Aorta (tissue), 5 donors: Measurements from ENCODE around the gene MAP3K3. TPM values are rescaled to one million over a fixed set of nuclear protein-coding genes. Genes with fewer than 3 reads are reported as not detected.
A peak's percentile ranks its signal among the peaks of the same experiment; 100 is the strongest.

Experiments
- ATAC-seq: fragments of 200-7000 bp; cut with Tn5 transposase; one replicate; pipeline ENCODE4 v1.9.1; 2022; ENCODE audit warnings: moderate library complexity; ENCODE audit not compliant: low FRiP score
- DNase-seq, 2 donors: peaks; one replicate each; pipeline ENCODE4 v3.0.0-alpha.2; 2020
- H3K27ac ChIP-seq, 2 donors: one replicate each; pipeline ENCODE4 v1.5.1; 2013; ENCODE audit warnings: low read length in 2 of 2, mild to moderate bottlenecking in 2 of 2, moderate library complexity in 2 of 2, control low read depth in 1 of 2, inconsistent platforms in 1 of 2, low read depth in 1 of 2
- H3K27me3 ChIP-seq, 2 donors: one replicate each; pipeline ENCODE4 v1.6.1; 2013; ENCODE audit warnings: control low read depth in 1 of 2, low read length in 1 of 2, mild to moderate bottlenecking in 1 of 2, moderate library complexity in 1 of 2; ENCODE audit not compliant: insufficient read depth in 2 of 2, control insufficient read depth in 1 of 2
- H3K36me3 ChIP-seq, 2 donors: one replicate each; pipeline ENCODE4 v1.6.1; 2013; ENCODE audit warnings: control low read depth in 1 of 2, low read length in 1 of 2, mild to moderate bottlenecking in 1 of 2; ENCODE audit not compliant: insufficient read depth in 2 of 2, control insufficient read depth in 1 of 2
- H3K4me1 ChIP-seq, 2 donors: one replicate each; pipeline ENCODE4 v1.6.1; 2013; ENCODE audit warnings: low read length in 2 of 2, control low read depth in 1 of 2, mild to moderate bottlenecking in 1 of 2, moderate library complexity in 1 of 2; ENCODE audit not compliant: insufficient read depth in 2 of 2, control insufficient read depth in 1 of 2
- H3K4me3 ChIP-seq, 2 donors: one replicate each; pipeline ENCODE4 v1.5.1; 2013; ENCODE audit warnings: low read length in 2 of 2, control low read depth in 1 of 2, mild to moderate bottlenecking in 1 of 2
- H3K9me3 ChIP-seq: one replicate; pipeline ENCODE4 v1.6.1; 2013; ENCODE audit warnings: mild to moderate bottlenecking, low read length; ENCODE audit not compliant: control insufficient read depth
- WGBS, 2 donors: extraction: QIAGEN DNeasy Blood & Tissue Kit; methylation state at CpG; one replicate each; pipeline ENCODE4 v1.1.7; 2013; 5-methylcytosine and 5-hydroxymethylcytosine counted together
- intact Hi-C, 2 donors: fragments of 100-400 bp; cut with DNase I; formaldehyde crosslinking; loops; one replicate each; pipeline versions ENCODE4 v1.14.2 to v1.15.0; 2022
- polyA plus RNA-seq, 2 donors: library from polyadenylated mRNA; stranded (reverse); fragments of 200-250 nt; gene quantifications; one replicate each; pipeline ENCODE4 v1.2.3, GENCODE V29; 2013
- total RNA-seq, 2 donors: library from RNA; stranded (reverse); fragmentation: NEBNext Ultra II Directional; extraction: Animal tissue kit (Norgen Biotek cat#: 25700); gene quantifications; one replicate each; pipeline ENCODE4 v1.2.1, GENCODE V29; 2021
- donor health status: healthy with polysubstance abuse.
- donor health status: Bipolar disorder and iron deficiency.
- donor health status: DM: no; HTN: no; CAD: no.
- donor health status: DM: no; HTN: no; CAD: no.
- donor health status: DM: yes; HTN: yes; CAD: no.

Gene MAP3K3
- total and polyA plus RNA-seq, 4 donors = 16.2 to 83.2 (median 47.4) TPM

DNA sequence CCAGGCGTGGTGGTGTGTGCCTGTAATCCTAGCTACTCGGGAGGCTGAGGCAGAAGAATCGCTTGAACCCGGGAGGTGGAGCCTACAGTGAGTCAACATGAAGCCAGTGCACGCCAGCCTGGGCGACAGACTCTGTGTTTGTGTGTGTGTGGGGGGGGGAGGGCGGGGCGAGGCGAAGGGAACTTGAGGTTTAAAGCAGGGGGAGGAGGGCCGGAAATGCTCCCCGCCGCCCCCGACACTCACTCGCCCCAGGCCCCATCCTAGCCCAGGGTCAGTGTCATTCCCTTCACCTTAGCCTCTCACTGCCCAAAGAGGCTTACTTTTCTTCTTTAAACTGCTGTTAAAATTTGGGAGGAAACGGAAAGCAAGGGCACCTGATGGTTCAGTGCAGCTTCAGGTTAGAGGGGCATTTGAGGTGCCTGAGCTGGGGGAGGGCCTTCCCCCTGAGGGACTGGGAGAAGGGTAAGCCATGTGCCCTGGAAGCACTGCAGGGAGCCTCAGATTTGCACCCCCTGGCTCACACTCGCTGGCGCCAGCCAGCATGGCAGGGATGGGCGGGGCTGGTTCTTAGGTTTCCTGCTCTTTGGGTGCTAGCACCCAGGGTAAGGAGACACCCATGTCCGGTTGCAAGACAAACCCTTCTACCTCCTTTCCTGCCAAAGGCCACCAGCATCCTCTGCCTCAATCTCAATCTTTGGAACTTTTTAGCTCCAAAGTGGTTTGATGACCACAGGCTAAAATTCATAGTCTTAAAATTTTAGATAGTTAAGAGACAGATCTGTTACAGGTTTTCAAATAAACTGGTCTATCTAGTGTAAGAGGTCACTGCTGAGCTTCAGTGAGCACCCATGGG lies 79.9 kb downstream of the MAP3K3 start:
- Histone ChIP-seq H3K27ac (no peak overlapping the region), H3K36me3 (peaks cover 0 to 6% of the 10 kb centered on the region in 2 donors), H3K9me3 (no peaks in the 10 kb centered on the region), H3K4me1 (no peaks in the 10 kb centered on the region), H3K4me3 (no peak overlapping the region), H3K27me3 (no peaks in the 10 kb centered on the region)
- DNase-seq (peak in 1 of 2 donors; percentile 68), ATAC-seq (no peak)
- WGBS, 2 donors = 87 to 92% methylated on average over 17 to 19 of the region's 19 CpGs
- intact Hi-C loops = no loop called here

DNA sequence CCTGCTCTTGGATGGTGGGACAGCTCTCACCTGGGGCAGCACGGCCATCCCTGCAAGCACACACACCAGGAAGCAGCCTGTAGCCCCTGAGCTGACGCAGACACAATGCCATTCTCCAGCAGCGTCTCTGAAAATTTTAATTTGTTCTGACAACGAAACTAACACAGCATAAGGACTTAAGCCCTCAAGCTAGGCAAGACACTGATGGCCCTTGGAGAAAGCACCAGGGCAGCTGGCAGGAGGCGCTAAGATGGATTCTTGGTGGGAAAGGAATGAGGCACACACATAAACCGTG lies 80.5 kb downstream of the MAP3K3 start:
- Histone ChIP-seq H3K27me3 (no peaks in the 10 kb centered on the region), H3K4me1 (no peaks in the 10 kb centered on the region), H3K36me3 (peaks cover 0 to 6% of the 10 kb centered on the region in 2 donors), H3K9me3 (no peaks in the 10 kb centered on the region), H3K27ac (no peak overlapping the region), H3K4me3 (no peak overlapping the region)
- intact Hi-C loops = no loop called here
- DNase-seq = no peak
- ATAC-seq = no peak
- 80 to 88% methylated on average over 6 of the region's 6 CpGs for WGBS, 2 donors

DNA sequence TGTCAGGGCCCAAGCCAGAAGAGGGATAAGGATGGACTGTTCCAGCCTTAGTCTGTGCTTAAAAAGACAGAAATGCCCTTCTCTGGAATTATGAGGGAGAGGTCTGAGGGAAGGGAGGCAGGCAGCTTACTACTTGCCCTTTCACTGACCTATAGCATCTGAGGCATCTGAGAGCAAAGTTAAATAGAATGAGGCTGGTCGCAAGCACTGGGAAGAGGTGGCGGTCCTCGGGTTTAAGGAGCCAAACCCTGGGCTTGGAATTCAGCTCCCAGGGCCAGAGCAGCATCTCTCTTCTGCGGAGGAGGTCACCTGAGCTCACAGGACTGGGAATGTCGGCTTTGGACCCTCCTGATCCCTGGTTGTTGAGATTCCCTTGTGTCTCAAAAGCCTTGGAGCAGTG lies 80.8 kb downstream of the MAP3K3 start:
- Histone ChIP-seq H3K9me3 (no peaks in the 10 kb centered on the region), H3K36me3 (peaks cover 0 to 6% of the 10 kb centered on the region in 2 donors), H3K4me1 (no peaks in the 10 kb centered on the region), H3K27me3 (no peaks in the 10 kb centered on the region), H3K27ac (no peak overlapping the region), H3K4me3 (no peak overlapping the region)
- ATAC-seq (no peak), DNase-seq (no peak)
- intact Hi-C loops = no loop called here
- WGBS, 2 donors = 82 to 86% methylated on average over 5 of the region's 5 CpGs

DNA sequence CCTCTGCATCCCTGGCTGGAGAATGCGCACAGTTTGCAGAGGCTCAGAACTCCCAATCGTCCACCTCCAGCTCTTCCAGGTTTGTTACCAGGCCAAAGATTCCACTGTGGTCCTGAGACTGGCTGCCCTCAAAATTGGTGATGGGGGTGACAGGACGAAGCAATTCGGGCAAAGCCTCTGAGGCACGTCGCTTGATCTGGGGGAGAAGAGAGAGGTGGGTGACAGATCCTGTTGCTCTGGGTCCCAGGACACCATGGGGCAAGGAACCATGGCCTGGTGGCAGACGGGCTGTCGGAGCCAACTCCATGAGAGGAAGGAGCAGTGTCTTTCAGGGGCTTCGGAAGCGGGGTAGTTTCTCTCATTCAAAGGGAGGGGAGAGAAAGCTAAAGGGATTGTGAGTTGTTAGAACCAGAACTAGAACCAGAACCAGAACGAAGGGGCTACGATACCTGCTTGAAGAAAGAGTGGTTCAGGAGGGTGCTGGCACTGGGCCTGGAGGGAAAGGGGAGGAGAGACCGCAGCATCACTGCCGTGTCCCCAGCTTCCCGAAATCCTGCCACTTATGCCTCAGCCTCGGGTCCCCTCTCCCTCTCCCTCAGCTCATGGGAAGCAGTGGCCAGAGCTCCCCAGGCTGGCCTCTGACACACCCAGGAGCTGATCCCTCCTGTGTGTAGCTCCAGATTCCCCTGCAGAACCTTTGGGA lies 81.5 kb downstream of the MAP3K3 start:
- 90% methylated on average over 16 of the region's 16 CpGs for WGBS, 2 donors
- DNase-seq (no peak), ATAC-seq (no peak)
- Histone ChIP-seq H3K4me1 (no peaks in the 10 kb centered on the region), H3K27ac (no peak overlapping the region), H3K4me3 (no peak overlapping the region), H3K27me3 (no peaks in the 10 kb centered on the region), H3K9me3 (no peaks in the 10 kb centered on the region), H3K36me3 (peaks cover 0 to 6% of the 10 kb centered on the region in 2 donors)
- intact Hi-C loops = no loop called here

DNA sequence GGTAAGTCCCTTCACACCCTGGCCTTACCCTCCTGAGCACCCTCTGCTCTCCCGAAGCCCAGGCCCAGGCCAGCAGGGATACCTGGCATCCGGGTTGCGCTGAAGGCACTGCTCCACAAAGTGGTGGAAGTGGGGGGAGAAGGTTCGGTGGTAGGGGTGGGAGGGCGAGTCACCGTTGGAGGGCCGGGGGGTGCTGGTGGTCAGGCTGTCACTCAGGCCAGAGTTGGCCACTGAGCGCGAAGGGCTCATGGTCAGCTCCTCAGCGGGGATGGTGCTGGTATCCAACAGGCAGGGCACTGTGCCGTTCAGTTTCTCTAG lies 82.0 kb downstream of the MAP3K3 start:
- Histone ChIP-seq H3K27me3 (no peaks in the 10 kb centered on the region), H3K9me3 (no peaks in the 10 kb centered on the region), H3K27ac (no peak overlapping the region), H3K4me1 (no peaks in the 10 kb centered on the region), H3K36me3 (peaks cover 0 to 7% of the 10 kb centered on the region in 2 donors), H3K4me3 (no peak overlapping the region)
- intact Hi-C loops = no loop called here
- WGBS, 2 donors = 90 to 91% methylated on average over 10 to 11 of the region's 11 CpGs
- no peak for ATAC-seq
- no peak for DNase-seq

DNA sequence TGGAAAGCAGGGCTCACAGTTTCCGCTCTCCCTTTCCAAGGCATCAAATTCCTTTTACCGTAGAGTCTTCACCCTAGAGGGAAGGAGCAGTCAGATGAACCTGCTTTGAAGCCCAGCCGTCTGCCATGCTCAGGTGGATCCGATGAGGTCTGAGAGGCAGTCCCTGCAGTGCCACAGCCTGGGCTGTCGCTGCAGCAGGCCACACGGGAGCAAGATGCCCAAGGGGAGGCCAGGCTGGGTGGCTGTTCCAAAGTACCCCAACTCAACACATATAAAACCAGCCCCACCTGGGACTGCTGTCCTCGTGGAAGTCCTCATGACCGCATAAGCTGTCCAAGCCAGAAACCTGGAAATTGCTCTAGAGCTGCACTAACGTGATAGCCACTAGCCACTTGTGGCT lies 82.6 kb downstream of the MAP3K3 start:
- ATAC-seq (no peak), DNase-seq (no peak)
- H3K27ac ChIP-seq = no peak overlapping the region
- no peaks in the 10 kb centered on the region for H3K27me3 ChIP-seq
- WGBS, 2 donors = 82 to 87% methylated on average over 9 of the region's 9 CpGs
- no peaks in the 10 kb centered on the region for H3K4me1 ChIP-seq
- intact Hi-C loops = no loop called here
- H3K36me3 ChIP-seq = peaks cover 0 to 7% of the 10 kb centered on the region in 2 donors
- no peaks in the 10 kb centered on the region for H3K9me3 ChIP-seq
- H3K4me3 ChIP-seq = no peak overlapping the region

DNA sequence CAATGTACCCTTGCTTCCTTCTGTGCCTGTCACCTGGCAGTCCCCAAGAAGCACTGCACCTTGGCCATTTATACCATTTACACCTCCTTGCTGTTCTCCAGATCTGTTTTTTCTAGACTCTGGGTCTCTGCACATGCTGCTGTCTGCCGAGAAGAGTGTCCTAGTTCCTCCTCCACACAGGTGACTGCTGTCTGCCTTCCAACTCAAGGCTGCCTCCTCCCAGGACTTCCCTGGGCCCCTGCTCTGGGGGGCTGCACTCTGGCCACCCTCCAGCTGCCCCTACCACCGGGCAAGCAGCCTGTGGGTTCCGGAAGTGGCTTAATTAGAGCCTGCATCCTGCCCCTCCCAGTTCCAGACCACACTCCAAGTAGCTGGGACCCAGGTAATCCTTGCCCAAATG lies 83.4 kb downstream of the MAP3K3 start:
- Histone ChIP-seq H3K9me3 (no peaks in the 10 kb centered on the region), H3K27ac (no peak overlapping the region), H3K27me3 (no peaks in the 10 kb centered on the region), H3K36me3 (peaks cover 3 to 9% of the 10 kb centered on the region in 2 donors), H3K4me1 (no peaks in the 10 kb centered on the region), H3K4me3 (no peak overlapping the region)
- no peak for DNase-seq
- intact Hi-C loops = no loop called here
- ATAC-seq = no peak
- WGBS, 2 donors = 69 to 77% methylated on average over 3 of the region's 3 CpGs

DNA sequence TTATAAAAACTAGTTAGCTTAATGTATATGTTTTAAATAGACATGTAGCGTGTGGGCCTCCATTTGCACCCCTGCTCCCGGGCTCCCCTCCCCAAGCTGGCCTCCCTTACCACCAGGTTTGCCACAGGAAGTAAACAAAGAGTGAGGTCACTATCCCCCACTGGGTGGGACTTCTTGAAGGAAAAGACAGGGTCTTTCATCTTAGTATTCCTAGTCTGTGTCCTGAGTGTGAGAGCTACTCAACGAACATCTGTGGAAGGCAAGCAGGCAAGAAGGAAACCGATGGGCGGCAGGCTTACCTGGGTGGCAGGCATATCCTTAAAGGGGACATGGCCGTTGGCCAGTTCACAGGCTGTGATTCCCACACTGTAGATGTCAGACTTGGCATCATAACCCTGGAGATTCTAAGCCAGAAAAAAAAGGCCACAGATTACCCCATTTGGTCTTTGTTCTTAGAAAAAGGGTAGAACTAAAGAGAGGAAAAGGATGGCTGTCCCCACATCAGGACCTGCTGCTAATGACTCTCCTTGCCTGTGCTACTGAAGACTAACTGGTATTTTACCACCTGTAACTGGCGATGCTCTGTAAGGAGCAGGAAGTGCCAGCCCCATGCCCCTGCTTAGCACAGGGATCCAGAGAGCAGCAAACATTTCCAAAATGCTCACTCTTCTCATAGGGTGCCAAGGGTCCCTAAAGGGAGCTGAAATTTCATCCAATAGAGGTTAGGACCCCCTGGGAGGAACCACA lies 84.3 kb downstream of the MAP3K3 start:
- Histone ChIP-seq H3K4me1 (no peaks in the 10 kb centered on the region), H3K27me3 (no peaks in the 10 kb centered on the region), H3K36me3 (peaks cover 3 to 11% of the 10 kb centered on the region in 2 donors), H3K4me3 (no peak overlapping the region), H3K9me3 (no peaks in the 10 kb centered on the region), H3K27ac (no peak overlapping the region)
- DNase-seq = no peak
- 84 to 85% methylated on average over 7 of the region's 7 CpGs for WGBS, 2 donors
- no peak for ATAC-seq
- intact Hi-C loops = no loop called here
